Keratinocyte (primary cell): ENCODE data around the gene NEK8.

Experiments used
- CTCF ChIP-seq, 3 experiments: IDR thresholded peaks in 1 of 3; conservative IDR thresholded peaks in 1 of 3; optimal IDR thresholded peaks in 1 of 3; 2 replicates in 2 of 3; 3 replicates in 1 of 3; pipeline versions ENCODE3 to v1.5.1; 2011; ENCODE audit warnings: low read length in 3 of 3, mild to moderate bottlenecking in 3 of 3, moderate library complexity in 2 of 3, control low read depth in 1 of 3, inconsistent platforms in 1 of 3; ENCODE audit not compliant: insufficient read depth in 2 of 3; ENCODE audit errors: extremely low read depth in 1 of 3
- EZH2 ChIP-seq: IDR thresholded peaks from one replicate; pipeline ENCODE4 v1.6.1; 2012; ENCODE audit warnings: inconsistent platforms, mild to moderate bottlenecking, low read length, moderate library complexity

GRCh38 chr17:28719021-28719433 is 9.6 kb upstream of the NEK8 start:
- TF ChIP-seq CTCF (optimal IDR thresholded peaks at IDR 0.05 in 1 of 3, IDR thresholded peaks at IDR 0.05 in 1 of 3, conservative IDR thresholded peaks at IDR 0.05 in 1 of 3; ENCODE audit: extremely low read depth in 1 of 3, insufficient read depth in 2 of 3, low read length in 3 of 3) (no peak), EZH2 (no peak)
